Measurements from ENCODE around the gene ZAR1L. TPM values are rescaled to one million over a fixed set of nuclear protein-coding genes. Genes with fewer than 3 reads are reported as not detected.

Gene ZAR1L
- total RNA-seq, 2 experiments from 2014 or later, result not detected

GRCh38 chr13:32316028-32316339, 821 bp upstream of the ZAR1L start:
- Mint-ChIP-seq H3K36me3 (peaks cover 29% of the 10 kb centered on the region), H3K4me1 (peaks cover 45% of the 10 kb centered on the region), H3K9me3 (ENCODE audit: low read depth) (no peaks in the 10 kb centered on the region), H3K27ac (peak overlapping the region; percentile 100), H3K27me3 (no peaks in the 10 kb centered on the region), H3K4me3 (peak overlapping the region; percentile 93)
- ATAC-seq, result peak; percentile 24
- CTCF ChIA-PET, result interaction anchor here (1.1 to 2.4 kb wide), 8 partner anchors 10 to 492 kb away, joined by 3 to 9 read pairs (median 5); partner anchors contain the start of gene PDS5B
- no peak for DNase-seq

- peaks cover 42% of the 10 kb centered on the region for H3K4me1 Mint-ChIP-seq
- H3K36me3 Mint-ChIP-seq, result peaks cover 17% of the 10 kb centered on the region
- H3K27me3 Mint-ChIP-seq, result no peaks in the 10 kb centered on the region
- DNase-seq, result peak; percentile 86
- peak overlapping the region; percentile 100 for H3K27ac Mint-ChIP-seq
- H3K9me3 Mint-ChIP-seq (ENCODE audit: low read depth), result no peaks in the 10 kb centered on the region
- peak; percentile 67 for ATAC-seq
- CTCF ChIA-PET, result interaction anchor here (0.7 to 2.4 kb wide), 12 partner anchors 8 to 1503 kb away, joined by 3 to 9 read pairs (median 4); partner anchors contain the start of genes PDS5B and RFC3
- H3K4me3 Mint-ChIP-seq, result peak overlapping the region; percentile 93
These were observed 609 bp downstream of the ZAR1L start for GRCh38 chr13:32314271-32315237.

GRCh38 chr13:32311188-32311897, 3.8 kb downstream of the ZAR1L start:
- peaks cover 29% of the 10 kb centered on the region for H3K4me1 Mint-ChIP-seq
- H3K36me3 Mint-ChIP-seq, result peaks cover 3% of the 10 kb centered on the region
- no peak overlapping the region for H3K27ac Mint-ChIP-seq
- CTCF ChIA-PET, result interaction anchor here (1.0 to 2.2 kb wide), 3 partner anchors 11 to 402 kb away, joined by 3 to 8 read pairs (median 4); no protein-coding TSS in a partner anchor
- ATAC-seq (no peak), DNase-seq (no peak)
- H3K27me3 Mint-ChIP-seq, result peaks cover 2% of the 10 kb centered on the region
- no peak overlapping the region for H3K4me3 Mint-ChIP-seq
- H3K9me3 Mint-ChIP-seq (ENCODE audit: low read depth), result no peaks in the 10 kb centered on the region

GRCh38 chr13:32310134-32310706, 4.9 kb downstream of the ZAR1L start:
- peaks cover 2% of the 10 kb centered on the region for H3K27me3 Mint-ChIP-seq
- no peaks in the 10 kb centered on the region for H3K9me3 Mint-ChIP-seq (ENCODE audit: low read depth)
- no peaks in the 10 kb centered on the region for H3K36me3 Mint-ChIP-seq
- CTCF ChIA-PET, result no interaction called here
- no peak overlapping the region for H3K27ac Mint-ChIP-seq
- ATAC-seq (peak; percentile 62), DNase-seq (no peak)
- peaks cover 29% of the 10 kb centered on the region for H3K4me1 Mint-ChIP-seq
- no peak overlapping the region for H3K4me3 Mint-ChIP-seq

GRCh38 chr13:32309312-32310133, 5.6 kb downstream of the ZAR1L start:
- CTCF ChIA-PET, result interaction anchor here (1.3 to 2.9 kb wide), 2 partner anchors 35 to 400 kb away, joined by 3 to 10 read pairs; no protein-coding TSS in a partner anchor
- Mint-ChIP-seq H3K27me3 (peaks cover 2% of the 10 kb centered on the region), H3K27ac (no peak overlapping the region), H3K4me3 (no peak overlapping the region), H3K9me3 (ENCODE audit: low read depth) (no peaks in the 10 kb centered on the region), H3K4me1 (peaks cover 24% of the 10 kb centered on the region), H3K36me3 (no peaks in the 10 kb centered on the region)
- ATAC-seq (peak; percentile 21), DNase-seq (no peak)

- CTCF ChIA-PET, result interaction anchor here (1.3 to 2.5 kb wide), 3 partner anchors 10 to 396 kb away, joined by 3 to 8 read pairs (median 8); partner anchors contain the start of genes BRCA2 and ZAR1L
- Mint-ChIP-seq H3K27me3 (peaks cover 2% of the 10 kb centered on the region), H3K27ac (no peak overlapping the region), H3K9me3 (ENCODE audit: low read depth) (no peaks in the 10 kb centered on the region), H3K36me3 (no peaks in the 10 kb centered on the region), H3K4me3 (no peak overlapping the region), H3K4me1 (peaks cover 16% of the 10 kb centered on the region)
- ATAC-seq (no peak), DNase-seq (no peak)
These were observed 9.5 kb downstream of the ZAR1L start for GRCh38 chr13:32305646-32306045.

- H3K4me3 Mint-ChIP-seq, result no peak overlapping the region
- CTCF ChIA-PET, result no interaction called here
- no peak overlapping the region for H3K27ac Mint-ChIP-seq
- H3K36me3 Mint-ChIP-seq, result no peaks in the 10 kb centered on the region
- DNase-seq (no peak), ATAC-seq (no peak)
- H3K27me3 Mint-ChIP-seq, result peaks cover 13% of the 10 kb centered on the region
- no peaks in the 10 kb centered on the region for H3K9me3 Mint-ChIP-seq (ENCODE audit: low read depth)
- H3K4me1 Mint-ChIP-seq, result peaks cover 3% of the 10 kb centered on the region
These were observed 12.7 kb downstream of the ZAR1L start for GRCh38 chr13:32302461-32302860.

GRCh38 chr13:32300920-32301319, 14.2 kb downstream of the ZAR1L start:
- Mint-ChIP-seq H3K4me1 (peaks cover 6% of the 10 kb centered on the region), H3K9me3 (ENCODE audit: low read depth) (no peaks in the 10 kb centered on the region), H3K27ac (no peak overlapping the region), H3K4me3 (no peak overlapping the region), H3K27me3 (peaks cover 25% of the 10 kb centered on the region), H3K36me3 (no peaks in the 10 kb centered on the region)
- no peak for DNase-seq
- peak; percentile 45 for ATAC-seq
- CTCF ChIA-PET, result interaction anchor here (1.2 to 1.5 kb wide), 3 partner anchors 11 to 33 kb away, joined by 3 to 8 read pairs (median 4); no protein-coding TSS in a partner anchor

- peaks cover 30% of the 10 kb centered on the region for H3K27me3 Mint-ChIP-seq
- peaks cover 6% of the 10 kb centered on the region for H3K4me1 Mint-ChIP-seq
- ATAC-seq (no peak), DNase-seq (no peak)
- CTCF ChIA-PET, result interaction anchor here (1.2 to 1.5 kb wide), 3 partner anchors 11 to 32 kb away, joined by 3 to 8 read pairs (median 4); no protein-coding TSS in a partner anchor
- no peaks in the 10 kb centered on the region for H3K36me3 Mint-ChIP-seq
- no peaks in the 10 kb centered on the region for H3K9me3 Mint-ChIP-seq (ENCODE audit: low read depth)
- H3K4me3 Mint-ChIP-seq, result no peak overlapping the region
- H3K27ac Mint-ChIP-seq, result no peak overlapping the region
These were observed 14.8 kb downstream of the ZAR1L start for GRCh38 chr13:32300406-32300805.

- Mint-ChIP-seq H3K4me3 (no peak overlapping the region), H3K27me3 (peaks cover 31% of the 10 kb centered on the region), H3K4me1 (peaks cover 6% of the 10 kb centered on the region), H3K27ac (no peak overlapping the region), H3K36me3 (no peaks in the 10 kb centered on the region), H3K9me3 (ENCODE audit: low read depth) (no peaks in the 10 kb centered on the region)
- ATAC-seq (peak; percentile 57), DNase-seq (no peak)
- CTCF ChIA-PET, result interaction anchor here (1.2 to 1.3 kb wide), 2 partner anchors 12 to 32 kb away, joined by 4 to 8 read pairs; no protein-coding TSS in a partner anchor
These were observed 15.3 kb downstream of the ZAR1L start for GRCh38 chr13:32299893-32300292.

- CTCF ChIA-PET, result no interaction called here
- no peaks in the 10 kb centered on the region for H3K36me3 Mint-ChIP-seq
- ATAC-seq, result no peak
- peaks cover 35% of the 10 kb centered on the region for H3K27me3 Mint-ChIP-seq
- no peak for DNase-seq
- no peaks in the 10 kb centered on the region for H3K9me3 Mint-ChIP-seq (ENCODE audit: low read depth)
- no peak overlapping the region for H3K27ac Mint-ChIP-seq
- H3K4me1 Mint-ChIP-seq, result peaks cover 6% of the 10 kb centered on the region
- H3K4me3 Mint-ChIP-seq, result no peak overlapping the region
These were observed 16.5 kb downstream of the ZAR1L start for GRCh38 chr13:32298695-32299094.

GRCh38 chr13:32297206-32297605, 18.0 kb downstream of the ZAR1L start:
- H3K4me3 Mint-ChIP-seq, result no peak overlapping the region
- H3K4me1 Mint-ChIP-seq, result peaks cover 6% of the 10 kb centered on the region
- CTCF ChIA-PET, result no interaction called here
- no peak overlapping the region for H3K27ac Mint-ChIP-seq
- H3K9me3 Mint-ChIP-seq (ENCODE audit: low read depth), result no peaks in the 10 kb centered on the region
- DNase-seq (no peak), ATAC-seq (no peak)
- H3K36me3 Mint-ChIP-seq, result no peaks in the 10 kb centered on the region
- peaks cover 36% of the 10 kb centered on the region for H3K27me3 Mint-ChIP-seq

All from activated CD8-positive, alpha-beta memory T cell treated with anti-CD3 and anti-CD28 coated beads, Interleukin-2, amount 10 ng/mL, durations not matched to agents 7 days and 5 days (primary cell).